HG03175 (cell line): ENCODE results near the gene MOB3B.
A peak's percentile ranks its signal among the peaks of the same experiment; 100 is the strongest.

Experiments
- ATAC-seq: cut with Tn5 transposase; IDR thresholded peaks from one replicate; pipeline ENCODE4 v1.9.1; 2021; ENCODE audit warnings: mild to moderate bottlenecking, moderate library complexity; ENCODE audit not compliant: unreplicated experiment

Gene MOB3B

GRCh38 chr9:27369591-27369990 is 160.0 kb downstream of the MOB3B start:
- no peak for ATAC-seq

- no peak for ATAC-seq
Observed at GRCh38 chr9:27368316-27368985, 161.2 kb downstream of the MOB3B start.

- no peak for ATAC-seq
Observed at GRCh38 chr9:27367921-27368315, 161.7 kb downstream of the MOB3B start.

- peak; percentile 65 for ATAC-seq
Observed at GRCh38 chr9:27367175-27367798, 162.3 kb downstream of the MOB3B start.

- peak; percentile 88 for ATAC-seq
Observed at GRCh38 chr9:27365707-27366376, 163.8 kb downstream of the MOB3B start.

GRCh38 chr9:27362447-27363210 is 167.0 kb downstream of the MOB3B start:
- no peak for ATAC-seq

- no peak for ATAC-seq
Observed at GRCh38 chr9:27361492-27361891, 168.1 kb downstream of the MOB3B start.

- no peak for ATAC-seq
Observed at GRCh38 chr9:27359763-27360162, 169.9 kb downstream of the MOB3B start.

- ATAC-seq: no peak
Observed at GRCh38 chr9:27358007-27358406, 171.6 kb downstream of the MOB3B start.

- ATAC-seq: no peak
Observed at GRCh38 chr9:27356446-27356845, 173.2 kb downstream of the MOB3B start.

GRCh38 chr9:27355166-27355565 is 174.4 kb downstream of the MOB3B start:
- ATAC-seq: no peak

- ATAC-seq: peak; percentile 88
Observed at GRCh38 chr9:27353474-27354229, 176.0 kb downstream of the MOB3B start.

GRCh38 chr9:27353166-27353473 is 176.5 kb downstream of the MOB3B start:
- ATAC-seq: no peak

GRCh38 chr9:27352457-27353165 is 177.0 kb downstream of the MOB3B start:
- no peak for ATAC-seq

- ATAC-seq: no peak
Observed at GRCh38 chr9:27351438-27351837, 178.2 kb downstream of the MOB3B start.

- ATAC-seq: no peak
Observed at GRCh38 chr9:27350382-27350976, 179.1 kb downstream of the MOB3B start.

GRCh38 chr9:27349698-27350080 is 179.9 kb downstream of the MOB3B start:
- no peak for ATAC-seq

- no peak for ATAC-seq
Observed at GRCh38 chr9:27348785-27349697, 180.6 kb downstream of the MOB3B start.

GRCh38 chr9:27347889-27348288 is 181.7 kb downstream of the MOB3B start:
- no peak for ATAC-seq
